Measurements from ENCODE around the gene MARVELD2. TPM values are rescaled to one million over a fixed set of nuclear protein-coding genes. Genes with fewer than 3 reads are reported as not detected.

The MARVELD2 gene
- total and polyA plus RNA-seq, 2 of the 13 experiments (the other 11 are each of a cell fraction or from before 2014, with no cell fraction given): 11.1 to 15.4 TPM

DNA sequence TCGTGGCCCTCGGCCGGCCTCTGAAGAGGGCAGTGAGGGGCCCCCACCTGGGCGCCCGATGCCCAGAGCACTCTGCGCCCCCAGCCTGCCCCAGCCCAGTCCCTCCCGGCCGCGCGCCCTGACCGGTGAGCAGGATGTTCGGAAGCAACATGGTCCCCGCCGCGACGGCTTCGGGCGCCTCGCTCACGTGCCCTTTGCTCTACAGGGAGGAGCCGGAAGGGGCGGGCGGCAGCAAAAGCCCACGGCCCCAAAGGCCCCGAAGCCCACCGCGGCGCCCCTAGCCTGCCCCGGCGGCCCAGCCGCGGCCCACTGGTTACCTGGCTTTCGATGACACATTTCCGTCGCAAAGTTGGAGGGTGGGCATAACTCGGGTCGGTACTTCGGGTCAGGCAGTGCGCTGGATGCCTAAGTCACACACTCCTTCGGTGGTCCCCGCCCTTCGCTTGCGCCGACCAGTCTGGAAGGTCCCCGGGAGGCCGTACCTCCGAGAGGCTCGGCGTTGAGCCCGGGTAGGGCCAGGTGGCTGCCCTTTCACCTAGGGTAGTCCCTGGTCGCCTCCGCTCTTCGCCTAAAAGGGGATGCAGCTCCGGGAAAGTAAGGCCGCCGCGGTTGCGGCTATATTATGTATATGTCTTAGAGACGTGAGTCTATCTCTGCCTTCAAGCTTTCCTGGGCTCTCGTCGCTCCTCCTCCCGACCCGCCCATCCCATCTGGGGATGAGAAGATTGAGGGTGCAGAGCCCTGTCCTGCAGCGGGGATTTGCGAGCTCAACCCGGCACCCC is 45.4 kb upstream of the MARVELD2 start, which contains the start of the genes AK6, RAD17 and TAF9 (continued):
- TF ChIP-seq, protein P1, sequence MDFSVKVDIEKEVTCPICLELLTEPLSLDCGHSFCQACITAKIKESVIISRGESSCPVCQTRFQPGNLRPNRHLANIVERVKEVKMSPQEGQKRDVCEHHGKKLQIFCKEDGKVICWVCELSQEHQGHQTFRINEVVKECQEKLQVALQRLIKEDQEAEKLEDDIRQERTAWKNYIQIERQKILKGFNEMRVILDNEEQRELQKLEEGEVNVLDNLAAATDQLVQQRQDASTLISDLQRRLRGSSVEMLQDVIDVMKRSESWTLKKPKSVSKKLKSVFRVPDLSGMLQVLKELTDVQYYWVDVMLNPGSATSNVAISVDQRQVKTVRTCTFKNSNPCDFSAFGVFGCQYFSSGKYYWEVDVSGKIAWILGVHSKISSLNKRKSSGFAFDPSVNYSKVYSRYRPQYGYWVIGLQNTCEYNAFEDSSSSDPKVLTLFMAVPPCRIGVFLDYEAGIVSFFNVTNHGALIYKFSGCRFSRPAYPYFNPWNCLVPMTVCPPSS (IDR thresholded peaks at IDR 0.05): no peak
- TF ChIP-seq SAP130 (CRISPR knock-in tag; IDR thresholded peaks at IDR 0.05; ENCODE audit: low read depth) (peak; percentile 86), NFIC (IDR thresholded peaks at IDR 0.05; ENCODE audit: low read length) (no peak), TSC22D2 (CRISPR knock-in tag; IDR thresholded peaks at IDR 0.05; ENCODE audit: borderline replicate concordance) (no peak), TBX3 (IDR thresholded peaks at IDR 0.05; ENCODE audit: borderline replicate concordance) (peak; percentile 75; the same call in 1 of the 2 replicates), SMAD1 (CRISPR knock-in tag; IDR thresholded peaks at IDR 0.05; ENCODE audit: borderline replicate concordance, low read depth) (peak; percentile 80), NFYC (CRISPR knock-in tag; IDR thresholded peaks at IDR 0.05) (0 out of 2 replicates have a peak, but pooled peaks have one; percentile 10), JARID2 (CRISPR knock-in tag; IDR thresholded peaks at IDR 0.05; ENCODE audit: insufficient replicate concordance) (no peak), SUZ12 (IDR thresholded peaks at IDR 0.05; ENCODE audit: low read depth, low read length) (no peak), ZNF563 (CRISPR knock-in tag; IDR thresholded peaks at IDR 0.05) (peak; percentile 94), KAT7 (CRISPR knock-in tag; IDR thresholded peaks at IDR 0.05; ENCODE audit: borderline replicate concordance) (peak; percentile 33; the same call in 1 of the 2 replicates), MED8 (CRISPR knock-in tag; IDR thresholded peaks at IDR 0.05; ENCODE audit: insufficient replicate concordance) (peak; percentile 90), NBN (conservative IDR thresholded peaks at IDR 0.05) (no peak), ZNF292 (CRISPR knock-in tag; IDR thresholded peaks at IDR 0.05; ENCODE audit: borderline replicate concordance, low read depth) (0 out of 2 replicates have a peak, but pooled peaks have one; percentile 23)
- TF ChIP-seq, protein P2, sequence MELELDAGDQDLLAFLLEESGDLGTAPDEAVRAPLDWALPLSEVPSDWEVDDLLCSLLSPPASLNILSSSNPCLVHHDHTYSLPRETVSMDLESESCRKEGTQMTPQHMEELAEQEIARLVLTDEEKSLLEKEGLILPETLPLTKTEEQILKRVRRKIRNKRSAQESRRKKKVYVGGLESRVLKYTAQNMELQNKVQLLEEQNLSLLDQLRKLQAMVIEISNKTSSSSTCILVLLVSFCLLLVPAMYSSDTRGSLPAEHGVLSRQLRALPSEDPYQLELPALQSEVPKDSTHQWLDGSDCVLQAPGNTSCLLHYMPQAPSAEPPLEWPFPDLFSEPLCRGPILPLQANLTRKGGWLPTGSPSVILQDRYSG (CRISPR knock-in tag; IDR thresholded peaks at IDR 0.05): 0 out of 2 replicates have a peak, but pooled peaks have one; percentile 29
- TF ChIP-seq, protein P3, sequence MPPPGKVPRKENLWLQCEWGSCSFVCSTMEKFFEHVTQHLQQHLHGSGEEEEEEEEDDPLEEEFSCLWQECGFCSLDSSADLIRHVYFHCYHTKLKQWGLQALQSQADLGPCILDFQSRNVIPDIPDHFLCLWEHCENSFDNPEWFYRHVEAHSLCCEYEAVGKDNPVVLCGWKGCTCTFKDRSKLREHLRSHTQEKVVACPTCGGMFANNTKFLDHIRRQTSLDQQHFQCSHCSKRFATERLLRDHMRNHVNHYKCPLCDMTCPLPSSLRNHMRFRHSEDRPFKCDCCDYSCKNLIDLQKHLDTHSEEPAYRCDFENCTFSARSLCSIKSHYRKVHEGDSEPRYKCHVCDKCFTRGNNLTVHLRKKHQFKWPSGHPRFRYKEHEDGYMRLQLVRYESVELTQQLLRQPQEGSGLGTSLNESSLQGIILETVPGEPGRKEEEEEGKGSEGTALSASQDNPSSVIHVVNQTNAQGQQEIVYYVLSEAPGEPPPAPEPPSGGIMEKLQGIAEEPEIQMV (CRISPR knock-in tag; IDR thresholded peaks at IDR 0.05; ENCODE audit: low read depth): peak; percentile 85; the same call in 1 of the 2 replicates
- TF ChIP-seq, protein P4, sequence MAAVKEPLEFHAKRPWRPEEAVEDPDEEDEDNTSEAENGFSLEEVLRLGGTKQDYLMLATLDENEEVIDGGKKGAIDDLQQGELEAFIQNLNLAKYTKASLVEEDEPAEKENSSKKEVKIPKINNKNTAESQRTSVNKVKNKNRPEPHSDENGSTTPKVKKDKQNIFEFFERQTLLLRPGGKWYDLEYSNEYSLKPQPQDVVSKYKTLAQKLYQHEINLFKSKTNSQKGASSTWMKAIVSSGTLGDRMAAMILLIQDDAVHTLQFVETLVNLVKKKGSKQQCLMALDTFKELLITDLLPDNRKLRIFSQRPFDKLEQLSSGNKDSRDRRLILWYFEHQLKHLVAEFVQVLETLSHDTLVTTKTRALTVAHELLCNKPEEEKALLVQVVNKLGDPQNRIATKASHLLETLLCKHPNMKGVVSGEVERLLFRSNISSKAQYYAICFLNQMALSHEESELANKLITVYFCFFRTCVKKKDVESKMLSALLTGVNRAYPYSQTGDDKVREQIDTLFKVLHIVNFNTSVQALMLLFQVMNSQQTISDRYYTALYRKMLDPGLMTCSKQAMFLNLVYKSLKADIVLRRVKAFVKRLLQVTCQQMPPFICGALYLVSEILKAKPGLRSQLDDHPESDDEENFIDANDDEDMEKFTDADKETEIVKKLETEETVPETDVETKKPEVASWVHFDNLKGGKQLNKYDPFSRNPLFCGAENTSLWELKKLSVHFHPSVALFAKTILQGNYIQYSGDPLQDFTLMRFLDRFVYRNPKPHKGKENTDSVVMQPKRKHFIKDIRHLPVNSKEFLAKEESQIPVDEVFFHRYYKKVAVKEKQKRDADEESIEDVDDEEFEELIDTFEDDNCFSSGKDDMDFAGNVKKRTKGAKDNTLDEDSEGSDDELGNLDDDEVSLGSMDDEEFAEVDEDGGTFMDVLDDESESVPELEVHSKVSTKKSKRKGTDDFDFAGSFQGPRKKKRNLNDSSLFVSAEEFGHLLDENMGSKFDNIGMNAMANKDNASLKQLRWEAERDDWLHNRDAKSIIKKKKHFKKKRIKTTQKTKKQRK (IDR thresholded peaks at IDR 0.05; ENCODE audit: low read length): no peak
- TF ChIP-seq, protein P5, sequence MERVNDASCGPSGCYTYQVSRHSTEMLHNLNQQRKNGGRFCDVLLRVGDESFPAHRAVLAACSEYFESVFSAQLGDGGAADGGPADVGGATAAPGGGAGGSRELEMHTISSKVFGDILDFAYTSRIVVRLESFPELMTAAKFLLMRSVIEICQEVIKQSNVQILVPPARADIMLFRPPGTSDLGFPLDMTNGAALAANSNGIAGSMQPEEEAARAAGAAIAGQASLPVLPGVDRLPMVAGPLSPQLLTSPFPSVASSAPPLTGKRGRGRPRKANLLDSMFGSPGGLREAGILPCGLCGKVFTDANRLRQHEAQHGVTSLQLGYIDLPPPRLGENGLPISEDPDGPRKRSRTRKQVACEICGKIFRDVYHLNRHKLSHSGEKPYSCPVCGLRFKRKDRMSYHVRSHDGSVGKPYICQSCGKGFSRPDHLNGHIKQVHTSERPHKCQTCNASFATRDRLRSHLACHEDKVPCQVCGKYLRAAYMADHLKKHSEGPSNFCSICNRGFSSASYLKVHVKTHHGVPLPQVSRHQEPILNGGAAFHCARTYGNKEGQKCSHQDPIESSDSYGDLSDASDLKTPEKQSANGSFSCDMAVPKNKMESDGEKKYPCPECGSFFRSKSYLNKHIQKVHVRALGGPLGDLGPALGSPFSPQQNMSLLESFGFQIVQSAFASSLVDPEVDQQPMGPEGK (CRISPR knock-in tag; IDR thresholded peaks at IDR 0.05): peak; percentile 66
- TF ChIP-seq, protein P6, sequence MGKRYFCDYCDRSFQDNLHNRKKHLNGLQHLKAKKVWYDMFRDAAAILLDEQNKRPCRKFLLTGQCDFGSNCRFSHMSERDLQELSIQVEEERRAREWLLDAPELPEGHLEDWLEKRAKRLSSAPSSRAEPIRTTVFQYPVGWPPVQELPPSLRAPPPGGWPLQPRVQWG (CRISPR knock-in tag; IDR thresholded peaks at IDR 0.05; ENCODE audit: borderline replicate concordance, low read depth): no peak

Measured in HepG2 (cell line).